ENCODE measurements around the gene RNASE9.
A peak's percentile ranks its signal among the peaks of the same experiment; 100 is the strongest.
"Not testable (repeated sequence)": the region's sequence is repeated elsewhere in the genome, so short reads cannot be mapped to it uniquely, and the experiment has no call there.

RNASE9 gene

DNA sequence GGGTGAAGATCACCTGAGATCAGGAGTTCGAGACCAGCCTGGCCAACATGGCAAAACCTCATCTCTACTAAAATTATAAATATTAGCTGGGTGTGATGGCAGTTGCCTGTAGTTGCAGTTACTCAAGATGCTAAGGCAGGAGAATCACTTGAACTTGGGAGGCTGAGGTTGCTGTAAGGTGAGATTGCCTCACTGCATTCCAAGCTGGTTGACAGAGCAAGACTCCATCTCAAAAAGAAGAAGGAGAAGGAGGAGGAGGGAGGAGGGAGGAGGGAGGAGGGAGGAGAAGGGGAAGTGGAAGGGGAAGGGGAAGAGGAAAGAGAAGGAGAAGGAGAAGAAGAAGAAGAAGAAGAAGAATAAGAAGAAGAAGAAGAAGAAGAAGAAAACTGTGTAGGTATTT lies 38.5 kb downstream of the RNASE9 start:
- no peaks in the 10 kb centered on the region for H3K27me3 Mint-ChIP-seq
- DNase-seq (ENCODE audit: low spot score in 2 of 2) (no peak), ATAC-seq (ENCODE audit: low read depth) (no peak)
- H3K27ac Mint-ChIP-seq: no peak overlapping the region
- no peaks in the 10 kb centered on the region for H3K9me3 Mint-ChIP-seq
- H3K4me3 Mint-ChIP-seq: no peak overlapping the region
- H3K4me1 Mint-ChIP-seq: peaks cover 5% of the 10 kb centered on the region
- H3K36me3 Mint-ChIP-seq: no peaks in the 10 kb centered on the region

DNA sequence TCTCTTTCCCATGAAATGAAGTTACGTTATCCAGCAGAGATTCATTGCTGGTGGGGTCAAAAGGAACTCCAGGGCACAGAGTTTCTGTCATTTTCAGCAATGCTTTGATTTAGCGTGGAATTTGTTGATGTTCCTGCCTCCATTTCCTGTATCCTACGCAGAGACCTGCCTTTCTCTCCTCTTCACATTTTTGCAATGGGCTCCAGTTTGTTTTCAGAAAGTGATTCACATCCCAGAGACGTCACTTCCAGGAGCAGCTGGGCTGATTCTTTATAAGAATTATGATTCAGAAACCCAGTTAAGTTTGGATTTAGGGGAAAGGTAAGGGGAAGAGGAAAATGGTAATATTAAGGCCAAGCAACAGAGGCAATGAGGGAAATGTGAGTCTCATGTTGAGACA lies 43.9 kb downstream of the RNASE9 start:
- DNase-seq (ENCODE audit: low spot score in 2 of 2) (no peak), ATAC-seq (ENCODE audit: low read depth) (no peak)
- Mint-ChIP-seq H3K4me3 (no peak overlapping the region), H3K9me3 (no peaks in the 10 kb centered on the region), H3K27me3 (no peaks in the 10 kb centered on the region), H3K36me3 (no peaks in the 10 kb centered on the region), H3K4me1 (peaks cover 9% of the 10 kb centered on the region), H3K27ac (no peak overlapping the region)

DNA sequence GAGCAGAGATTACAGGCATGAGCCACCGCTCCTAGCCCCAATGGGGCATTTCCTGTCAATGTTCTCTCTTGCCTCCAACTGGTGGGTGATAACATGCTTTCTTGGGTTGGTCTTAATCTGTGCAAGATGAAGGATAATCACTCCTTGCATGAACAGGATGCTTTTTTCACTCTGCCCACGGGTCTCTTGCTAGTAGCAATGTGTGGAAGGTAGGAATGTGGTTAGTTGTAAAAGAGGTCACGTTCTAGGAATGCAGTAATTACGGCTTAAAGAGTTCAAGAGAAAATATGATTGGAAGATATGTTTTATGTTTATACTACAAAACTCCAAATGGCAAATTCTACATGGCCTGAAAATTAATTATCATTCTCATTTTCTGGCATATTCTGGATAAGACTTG lies 45.0 kb downstream of the RNASE9 start:
- no peaks in the 10 kb centered on the region for H3K9me3 Mint-ChIP-seq
- no peak overlapping the region for H3K27ac Mint-ChIP-seq
- no peak for DNase-seq (ENCODE audit: low spot score in 2 of 2)
- no peaks in the 10 kb centered on the region for H3K27me3 Mint-ChIP-seq
- no peak overlapping the region for H3K4me3 Mint-ChIP-seq
- H3K4me1 Mint-ChIP-seq: peaks cover 16% of the 10 kb centered on the region
- no peak for ATAC-seq (ENCODE audit: low read depth)
- H3K36me3 Mint-ChIP-seq: no peaks in the 10 kb centered on the region

DNA sequence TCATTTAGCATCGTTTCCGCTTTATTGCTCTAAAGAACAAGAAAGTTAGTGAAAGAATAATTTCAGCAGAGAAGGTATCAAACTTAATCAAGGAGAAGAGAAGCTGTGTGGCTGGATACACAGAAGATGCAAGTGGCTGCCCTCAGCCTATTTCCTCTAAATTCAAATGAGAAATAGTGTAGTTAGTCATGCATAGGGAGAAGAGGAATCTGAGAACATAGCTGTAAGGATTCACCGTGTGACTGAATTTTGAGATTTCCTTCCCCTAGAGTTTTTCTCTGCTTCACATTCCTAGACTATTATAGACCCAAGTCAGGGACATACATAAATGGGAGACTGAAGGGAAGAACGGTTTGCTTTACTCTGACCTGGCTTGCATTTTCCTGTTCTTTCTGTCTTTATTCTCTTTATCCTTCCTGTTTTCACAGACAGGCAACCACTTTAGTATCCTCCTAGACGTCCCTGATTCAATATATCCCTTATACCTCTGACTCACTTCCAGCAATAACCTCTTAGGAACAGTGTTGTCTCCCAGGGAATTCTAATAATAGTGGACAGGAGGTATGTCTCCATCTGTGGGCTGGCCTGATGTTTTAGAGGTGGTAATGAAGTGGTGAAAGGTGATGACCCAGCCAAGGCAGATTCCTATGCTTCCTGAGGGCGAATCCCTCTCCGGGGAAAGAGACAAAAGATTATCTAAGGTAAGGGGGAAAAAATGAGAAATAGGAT lies 48.5 kb downstream of the RNASE9 start:
- ATAC-seq (ENCODE audit: low read depth) (peak; percentile 26), DNase-seq (ENCODE audit: low spot score in 2 of 2) (no peak)
- Mint-ChIP-seq H3K27ac (peak overlapping the region; percentile 18), H3K36me3 (no peaks in the 10 kb centered on the region), H3K9me3 (no peaks in the 10 kb centered on the region), H3K27me3 (peaks cover 1% of the 10 kb centered on the region), H3K4me3 (no peak overlapping the region), H3K4me1 (peaks cover 16% of the 10 kb centered on the region)

DNA sequence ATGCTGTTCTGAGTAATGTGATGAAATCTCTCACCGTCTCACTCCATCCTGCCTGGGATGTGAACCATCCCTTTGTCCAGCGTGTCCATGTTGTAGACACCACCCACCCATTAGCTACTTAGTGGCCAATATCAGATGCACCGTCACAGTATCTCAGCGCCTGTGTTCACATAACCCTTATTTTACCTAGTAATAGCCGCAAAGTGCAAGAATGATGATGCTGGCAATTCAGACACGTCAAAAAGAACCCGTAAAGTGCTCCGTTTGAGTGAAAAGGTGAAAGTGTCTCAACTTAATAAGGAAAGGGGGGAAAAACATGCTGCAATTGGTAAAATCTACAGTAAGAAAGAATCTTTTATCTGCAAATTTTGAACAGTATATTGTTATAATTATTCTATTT lies 52.5 kb downstream of the RNASE9 start:
- H3K4me3 Mint-ChIP-seq: no peak overlapping the region
- H3K27ac Mint-ChIP-seq: no peak overlapping the region

DNA sequence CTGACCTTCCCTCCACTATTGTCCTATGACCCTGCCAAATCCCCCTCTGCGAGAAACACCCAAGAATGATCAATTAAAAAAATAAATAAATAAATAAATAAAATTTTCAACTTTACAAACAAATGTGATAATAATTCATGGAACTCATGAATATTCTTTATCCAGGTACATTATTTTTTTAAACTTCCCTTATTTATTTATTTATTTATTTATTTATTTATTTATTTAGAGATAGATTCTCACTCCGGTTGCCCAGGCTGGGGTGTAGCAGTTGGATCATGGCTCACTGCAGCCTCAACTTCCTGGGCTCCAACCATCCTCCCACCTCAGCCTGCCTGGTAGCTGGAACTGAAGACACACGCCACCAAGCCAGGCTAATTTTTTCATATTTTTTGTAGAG lies 53.3 kb downstream of the RNASE9 start:
- not testable (repeated sequence) for DNase-seq (ENCODE audit: low spot score in 2 of 2); H3K27ac Mint-ChIP-seq; ATAC-seq (ENCODE audit: low read depth); H3K36me3 Mint-ChIP-seq; H3K9me3 Mint-ChIP-seq; H3K4me3 Mint-ChIP-seq; H3K27me3 Mint-ChIP-seq
- H3K4me1 Mint-ChIP-seq: peaks cover 21% of the 10 kb centered on the region

More for the DNA sequence above, 52.5 kb downstream of the RNASE9 start:
- no peak for ATAC-seq (ENCODE audit: low read depth)
- H3K9me3 Mint-ChIP-seq: no peaks in the 10 kb centered on the region
- peaks cover 24% of the 10 kb centered on the region for H3K4me1 Mint-ChIP-seq
- no peaks in the 10 kb centered on the region for H3K36me3 Mint-ChIP-seq
- no peak for DNase-seq (ENCODE audit: low spot score in 2 of 2)
- peaks cover 1% of the 10 kb centered on the region for H3K27me3 Mint-ChIP-seq

DNA sequence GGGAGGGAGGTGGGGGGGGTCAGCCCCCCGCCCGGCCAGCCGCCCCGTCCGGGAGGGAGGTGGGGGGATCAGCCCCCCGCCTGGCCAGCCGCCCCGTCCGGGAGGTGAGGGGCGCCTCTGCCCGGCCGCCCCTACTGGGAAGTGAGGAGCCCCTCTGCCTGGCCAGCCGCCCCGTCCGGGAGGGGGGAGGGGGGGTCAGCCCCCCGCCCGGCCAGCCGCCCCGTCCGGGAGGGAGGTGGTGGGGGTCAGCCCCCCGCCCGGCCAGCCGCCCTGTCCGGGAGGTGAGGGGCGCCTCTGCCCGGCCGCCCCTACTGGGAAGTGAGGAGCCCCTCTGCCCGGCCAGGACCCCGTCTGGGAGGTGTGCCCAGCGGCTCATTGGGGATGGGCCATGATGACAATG lies 54.1 kb downstream of the RNASE9 start:
- peaks cover 13% of the 10 kb centered on the region for H3K4me1 Mint-ChIP-seq
- not testable (repeated sequence) for H3K9me3 Mint-ChIP-seq; H3K4me3 Mint-ChIP-seq; H3K27me3 Mint-ChIP-seq; H3K27ac Mint-ChIP-seq; ATAC-seq (ENCODE audit: low read depth); DNase-seq (ENCODE audit: low spot score in 2 of 2); H3K36me3 Mint-ChIP-seq

DNA sequence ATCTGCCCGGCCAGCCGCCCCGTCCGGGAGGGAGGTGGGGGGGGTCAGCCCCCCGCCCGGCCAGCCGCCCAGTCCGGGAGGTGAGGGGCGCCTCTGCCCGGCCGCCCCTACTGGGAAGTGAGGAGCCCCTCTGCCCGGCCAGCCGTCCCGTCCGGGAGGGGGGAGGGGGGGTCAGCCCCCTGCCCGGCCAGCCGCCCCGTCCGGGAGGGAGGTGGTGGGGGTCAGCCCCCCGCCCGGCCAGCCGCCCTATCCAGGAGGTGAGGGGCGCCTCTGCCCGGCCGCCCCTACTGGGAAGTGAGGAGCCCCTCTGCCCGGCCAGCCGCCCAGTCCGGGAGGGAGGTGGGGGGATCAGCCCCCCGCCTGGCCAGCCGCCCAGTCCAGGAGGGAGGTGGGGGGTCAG lies 54.6 kb downstream of the RNASE9 start:
- H3K27me3 Mint-ChIP-seq; ATAC-seq (ENCODE audit: low read depth): not testable (repeated sequence)
- H3K4me1 Mint-ChIP-seq: peaks cover 10% of the 10 kb centered on the region

More for the DNA sequence above, 54.6 kb downstream of the RNASE9 start:
- H3K27ac Mint-ChIP-seq; H3K4me3 Mint-ChIP-seq; H3K9me3 Mint-ChIP-seq; DNase-seq (ENCODE audit: low spot score in 2 of 2); H3K36me3 Mint-ChIP-seq: not testable (repeated sequence)

All from memory B cell (primary cell).